NCI-H2196 treated with DMSO at 0.1 percent for 48 hours (cell line): ENCODE data around the gene EBF3.

Experiments
- DNase-seq: peaks from one replicate; lab custom pipeline; 2025; ENCODE audit not compliant: unreplicated experiment; lab: John Stamatoyannopoulos, UW

Gene EBF3

DNA sequence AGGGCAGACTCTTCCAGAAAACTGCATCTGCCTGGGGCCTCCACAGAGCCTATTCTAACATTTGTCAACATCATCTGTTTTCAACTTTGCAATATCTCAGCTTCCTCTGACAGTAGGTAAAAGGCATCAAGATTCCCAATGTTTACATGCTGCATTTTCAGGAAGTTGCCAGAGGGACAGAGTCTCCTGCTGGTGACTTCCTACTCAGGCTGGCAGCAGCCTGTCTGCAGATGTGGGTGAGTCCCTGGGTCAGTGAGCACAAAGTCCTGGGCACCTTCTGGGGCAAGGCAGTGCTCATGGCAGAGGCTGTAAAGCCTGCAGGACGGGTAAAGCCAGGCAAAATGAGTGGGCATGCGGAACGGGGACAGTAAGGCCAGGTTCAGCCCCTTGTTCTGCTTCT, 69.4 kb downstream of the EBF3 start:
- no peak for DNase-seq

DNA sequence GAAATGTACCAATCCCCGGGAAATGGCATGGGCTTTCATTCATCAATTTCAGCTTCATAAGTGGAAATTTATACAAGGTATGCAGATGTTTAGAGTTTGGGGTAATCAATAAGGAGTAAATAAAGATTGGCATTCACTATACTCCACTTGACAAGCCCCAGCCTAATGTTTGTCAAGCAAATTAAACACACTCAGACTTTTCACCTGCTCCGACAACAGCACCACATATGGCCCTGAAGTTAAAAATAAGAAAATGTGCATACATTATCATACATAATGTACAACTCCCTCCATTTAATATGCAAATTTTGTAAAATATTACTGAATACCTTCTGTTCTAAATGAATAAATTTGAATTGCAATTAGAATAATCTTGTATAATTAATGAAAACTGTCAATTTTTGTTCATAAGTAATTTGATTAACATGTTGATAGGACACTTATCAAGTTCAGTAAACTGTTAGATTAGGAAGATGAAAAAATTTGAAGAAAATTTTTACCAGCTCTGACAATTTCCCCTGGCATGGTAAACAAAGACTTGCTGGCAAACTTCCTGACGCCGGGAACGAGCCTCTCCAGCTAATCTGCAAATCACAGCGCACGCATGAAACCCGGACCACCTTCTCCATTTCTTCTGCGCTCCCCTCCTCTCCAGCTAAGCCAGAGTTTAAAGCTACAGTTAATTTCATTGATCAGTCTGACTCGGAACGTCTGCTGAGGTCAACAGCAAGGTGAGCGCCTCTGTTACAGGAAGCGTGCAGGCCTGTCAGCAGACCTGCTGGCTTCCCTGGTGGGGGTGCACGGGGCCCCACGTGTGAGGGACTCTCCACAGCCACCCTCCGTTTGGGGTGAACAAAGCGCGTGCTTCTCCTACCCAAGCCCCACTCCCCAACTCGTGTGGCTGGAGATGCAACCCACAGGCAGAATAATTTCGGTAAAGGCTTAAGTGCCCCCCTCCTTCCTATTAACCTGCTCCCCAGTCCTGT, 70.7 kb downstream of the EBF3 start:
- no peak for DNase-seq

DNA sequence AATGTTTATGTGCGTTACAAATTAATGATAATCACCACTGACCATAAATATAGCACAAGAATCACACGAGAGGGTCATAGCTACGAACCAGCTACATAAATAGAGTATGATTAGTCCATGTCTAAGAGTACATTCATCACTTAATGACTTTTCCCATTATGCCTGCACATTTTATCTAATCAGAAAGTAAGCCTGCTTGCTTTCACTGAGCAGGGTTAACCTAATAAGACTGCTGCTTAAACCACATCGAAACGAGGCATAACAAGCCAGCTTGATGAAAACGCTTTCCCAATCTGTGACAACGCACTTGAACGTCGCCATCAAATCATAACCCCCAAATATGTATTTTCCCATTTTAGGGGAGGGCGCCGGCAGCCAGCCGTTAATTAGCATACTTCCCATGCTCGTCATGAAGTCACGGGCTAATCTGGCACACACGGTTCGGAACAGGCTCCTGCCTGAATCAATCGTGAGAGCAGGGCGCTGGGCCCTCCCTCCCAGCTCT, 71.5 kb downstream of the EBF3 start:
- DNase-seq: no peak

DNA sequence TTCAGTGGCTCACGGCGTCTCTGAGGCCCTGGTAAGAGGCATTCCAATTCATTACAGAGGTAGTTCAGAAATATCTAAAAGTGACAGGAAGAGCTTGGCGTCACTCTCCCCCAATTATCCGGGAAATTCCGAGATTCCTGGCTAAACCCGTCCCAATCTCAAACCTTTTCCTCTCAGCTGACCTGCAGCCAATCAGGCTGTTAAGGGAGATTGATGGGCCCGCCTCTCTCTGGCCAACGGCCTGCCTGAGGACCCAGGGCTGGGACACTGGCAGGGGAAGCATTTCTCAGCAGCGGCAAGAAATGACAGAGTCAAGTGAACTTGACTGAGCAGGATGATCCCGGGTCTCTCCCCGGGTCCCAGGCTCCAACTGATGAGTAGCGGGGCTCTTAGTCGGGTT, 72.3 kb downstream of the EBF3 start:
- no peak for DNase-seq

DNA sequence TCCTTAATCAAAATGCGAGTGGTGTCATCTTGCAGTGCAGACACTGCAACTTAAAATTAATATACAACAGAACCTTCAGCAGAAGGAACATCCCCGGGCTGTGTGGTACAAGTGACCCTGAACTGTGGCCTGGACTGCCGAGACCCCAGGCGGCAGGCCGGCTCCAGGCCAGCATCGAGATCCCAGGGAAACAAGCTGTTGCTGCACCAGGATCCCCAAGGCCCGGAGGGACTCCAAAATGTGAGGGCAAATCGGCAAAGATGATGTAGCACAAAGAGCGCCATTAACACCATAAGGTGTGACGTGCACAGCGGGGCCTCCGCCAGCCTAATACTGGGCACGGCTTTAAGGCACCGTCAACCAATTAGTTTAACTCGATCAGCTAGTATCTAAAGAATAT, 73.9 kb downstream of the EBF3 start:
- no peak for DNase-seq

DNA sequence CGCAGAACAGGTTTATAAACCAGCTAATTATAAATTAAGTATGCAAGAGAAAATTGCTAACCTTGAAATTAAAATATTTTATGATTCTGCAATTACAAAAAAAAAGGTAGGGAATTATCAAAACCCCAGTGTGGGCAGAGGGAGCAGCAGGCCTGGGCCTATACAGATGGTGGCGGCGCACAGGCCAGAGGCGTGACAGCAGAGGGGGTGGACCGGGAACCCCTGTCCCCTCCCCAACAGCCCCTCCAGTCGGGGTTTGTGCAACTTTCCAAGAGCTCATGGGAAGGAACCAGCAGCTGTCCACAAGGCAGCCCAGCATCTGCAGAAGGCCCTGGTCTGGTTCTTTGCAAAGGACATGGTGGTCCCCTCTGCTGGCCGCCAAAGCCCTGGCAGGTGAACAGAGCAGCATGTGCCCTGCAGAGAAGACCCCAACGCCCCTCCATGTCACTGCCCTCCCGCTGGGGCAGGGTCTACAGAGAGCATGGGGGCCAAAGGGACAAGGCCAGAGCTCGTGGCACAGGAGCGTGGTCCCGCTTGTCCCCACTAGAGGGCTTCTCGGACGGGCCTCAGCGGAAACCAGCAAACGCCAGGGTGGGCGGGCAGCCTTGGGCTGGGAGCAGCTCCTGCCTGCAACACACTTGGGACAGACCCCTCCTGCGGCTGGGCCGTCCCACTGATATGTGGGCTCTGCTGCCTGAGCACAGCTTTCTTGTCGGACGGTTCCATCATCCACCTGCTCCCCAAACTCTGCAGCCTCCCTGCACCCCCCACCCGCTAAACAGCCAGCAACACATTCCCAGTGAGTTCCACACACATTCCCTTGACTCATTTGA, 75.1 kb downstream of the EBF3 start:
- no peak for DNase-seq

DNA sequence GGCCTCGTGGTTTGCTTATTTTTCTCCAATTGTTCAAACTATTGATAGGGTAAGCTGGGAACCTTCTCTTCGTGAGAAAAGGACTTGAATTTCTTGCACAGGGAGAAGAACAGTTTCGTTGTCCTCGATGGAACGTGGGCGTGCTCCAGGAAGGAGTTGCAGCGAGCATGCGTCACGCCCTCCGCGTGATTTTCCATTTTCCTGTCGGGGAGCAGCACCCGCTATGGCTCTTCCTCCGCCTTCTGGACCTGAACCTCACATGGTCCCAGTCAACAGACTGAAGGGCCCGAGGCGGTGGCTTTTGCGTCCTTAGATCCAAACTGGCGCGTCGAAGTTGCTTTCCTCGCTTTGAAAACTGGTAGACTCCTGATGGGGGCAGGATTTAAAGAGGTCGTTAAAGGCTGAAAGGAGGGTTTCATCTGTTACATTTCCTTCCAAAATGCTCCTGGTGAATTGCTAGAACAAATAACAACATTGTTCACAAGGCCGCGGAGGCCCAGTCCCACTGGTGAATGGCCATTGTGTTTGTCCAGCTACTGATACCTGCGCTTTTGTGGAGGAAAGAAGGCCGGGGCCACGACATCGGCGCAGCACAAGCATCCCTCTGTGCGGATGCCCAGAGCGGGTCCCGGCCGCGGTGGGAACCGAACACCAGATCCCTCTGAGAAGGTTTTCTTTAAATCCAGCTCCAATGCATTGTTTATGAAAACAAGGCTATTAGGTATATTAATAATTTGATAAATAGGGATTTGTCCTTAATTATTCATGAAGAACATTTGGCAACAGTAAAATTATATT, 75.9 kb downstream of the EBF3 start:
- DNase-seq: no peak

DNA sequence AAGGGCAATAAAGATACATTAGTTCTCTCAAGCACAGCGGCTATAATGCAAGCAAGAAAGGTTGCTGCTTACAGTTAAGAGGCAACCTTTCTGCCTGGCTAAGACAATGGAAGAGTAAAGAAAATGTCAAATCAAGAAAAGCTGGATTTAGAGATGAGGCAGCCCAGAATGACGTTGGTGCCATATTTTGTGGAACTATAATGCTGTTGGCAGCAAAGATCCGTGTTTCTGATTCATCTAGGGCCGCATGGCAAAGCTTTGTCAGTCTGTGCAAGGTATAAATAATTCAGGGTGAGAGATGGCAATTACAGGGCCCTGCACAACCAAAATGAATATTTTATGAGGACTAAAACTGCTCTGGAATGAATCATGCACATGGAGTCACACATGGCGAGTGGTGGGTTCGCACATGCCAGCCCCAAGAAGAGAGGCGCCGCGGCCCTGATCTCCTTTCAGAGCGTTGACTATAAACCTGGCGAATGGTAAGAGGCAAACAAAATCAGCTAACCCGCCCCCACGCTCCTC, 76.6 kb downstream of the EBF3 start:
- no peak for DNase-seq

DNA sequence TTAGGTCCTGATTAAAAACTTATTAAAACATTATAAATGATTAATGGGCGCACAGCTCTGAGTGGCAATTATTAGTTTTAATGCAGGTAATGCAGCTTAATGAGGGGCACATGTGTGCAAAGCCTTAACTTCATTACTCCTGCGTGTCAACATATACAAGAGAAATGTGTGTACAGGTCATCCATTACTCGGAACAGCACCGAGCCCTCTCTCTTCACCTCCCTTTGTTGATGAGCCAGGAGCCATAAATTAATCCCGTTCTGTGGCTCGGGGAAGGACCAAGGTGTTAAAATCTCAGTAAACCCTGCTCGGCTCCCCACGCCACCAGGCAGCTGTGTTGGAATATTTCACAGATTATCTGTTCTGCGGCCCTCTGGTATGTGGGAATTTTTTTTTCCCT, 77.8 kb downstream of the EBF3 start:
- DNase-seq: no peak

DNA sequence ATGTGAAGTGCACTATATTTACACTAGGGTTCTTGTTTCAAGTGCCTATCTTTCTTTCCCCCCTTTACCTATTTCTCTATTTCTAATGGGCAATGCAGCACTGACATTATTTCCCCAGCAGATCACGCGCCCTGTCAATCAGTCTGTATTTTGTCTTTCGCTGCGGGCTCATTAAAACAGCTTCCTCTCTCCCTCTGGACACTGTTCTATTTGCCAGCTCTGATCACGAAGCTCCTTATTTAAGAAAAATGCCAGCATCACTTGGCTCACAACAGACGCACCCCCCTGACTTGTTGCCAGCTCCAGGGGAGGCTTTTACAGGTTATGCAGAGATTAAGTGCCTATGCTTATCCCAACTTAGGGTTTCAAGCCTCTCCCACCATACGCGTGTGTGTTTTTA, 78.5 kb downstream of the EBF3 start:
- no peak for DNase-seq

DNA sequence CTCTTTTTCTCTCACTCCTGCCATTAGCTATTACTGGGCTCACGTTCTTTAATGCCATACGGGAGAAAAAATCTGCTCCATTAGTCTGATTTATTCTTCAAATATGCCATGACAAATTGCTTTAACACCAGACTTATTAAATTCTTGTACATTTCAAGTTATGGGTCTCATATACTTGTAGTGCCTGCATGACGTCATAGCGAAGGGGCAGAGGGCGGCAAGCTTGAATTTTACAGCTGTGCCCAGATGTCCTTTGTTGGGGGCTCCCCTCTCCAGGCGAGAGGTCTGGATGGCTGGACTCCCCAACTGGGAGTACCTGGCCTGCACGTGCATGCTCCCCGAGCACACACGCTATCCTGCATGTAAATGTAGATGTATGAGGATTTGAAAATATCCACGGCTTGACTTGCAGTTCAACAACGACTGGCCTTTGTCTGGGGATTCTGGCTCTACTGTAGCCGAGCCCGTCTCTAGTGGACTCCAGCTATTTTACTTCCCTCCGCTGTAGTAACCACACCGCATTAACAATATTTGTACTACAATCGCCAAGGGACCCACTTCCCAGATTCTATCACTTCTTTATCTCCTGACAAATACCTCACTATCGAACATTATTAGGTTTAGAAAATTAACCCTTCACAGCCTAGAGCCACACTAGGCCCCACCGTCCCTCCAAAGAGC, 79.5 kb downstream of the EBF3 start:
- no peak for DNase-seq

DNA sequence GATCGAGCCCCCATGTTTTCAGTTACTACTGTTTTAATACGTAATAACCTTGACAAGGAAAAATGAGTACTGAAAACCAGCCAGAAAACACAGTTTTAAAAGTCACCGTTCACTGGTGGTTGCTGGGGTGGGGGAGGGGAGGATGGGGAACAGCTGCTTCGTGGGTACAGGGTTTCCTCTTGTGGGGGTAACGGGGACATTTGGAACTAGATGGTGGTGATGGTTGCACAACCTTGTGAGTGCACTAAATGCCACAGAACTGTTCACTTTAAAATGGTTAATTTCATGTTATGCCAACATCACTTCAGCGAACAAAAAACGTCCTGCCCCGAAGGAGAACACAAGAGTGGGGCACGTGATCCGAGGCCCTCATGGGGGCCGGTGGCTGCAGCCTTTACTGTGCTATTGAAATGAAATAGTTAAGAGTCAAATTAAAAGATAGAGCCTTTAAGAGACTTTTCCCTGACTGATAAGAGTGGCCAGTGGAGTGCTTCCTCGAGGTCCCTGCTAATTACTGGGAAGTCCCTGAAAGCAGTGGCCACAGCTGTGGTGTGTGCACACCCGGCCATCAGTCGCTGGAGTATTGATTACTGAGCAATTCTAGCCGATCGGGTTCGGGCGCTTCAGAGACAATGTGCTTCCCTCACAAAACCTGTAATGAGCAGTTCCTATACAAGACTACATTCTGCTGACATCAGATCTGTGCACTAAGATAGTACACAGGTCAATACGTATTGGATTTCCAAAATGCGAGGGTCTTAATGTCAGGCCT, 80.3 kb downstream of the EBF3 start:
- DNase-seq: no peak

DNA sequence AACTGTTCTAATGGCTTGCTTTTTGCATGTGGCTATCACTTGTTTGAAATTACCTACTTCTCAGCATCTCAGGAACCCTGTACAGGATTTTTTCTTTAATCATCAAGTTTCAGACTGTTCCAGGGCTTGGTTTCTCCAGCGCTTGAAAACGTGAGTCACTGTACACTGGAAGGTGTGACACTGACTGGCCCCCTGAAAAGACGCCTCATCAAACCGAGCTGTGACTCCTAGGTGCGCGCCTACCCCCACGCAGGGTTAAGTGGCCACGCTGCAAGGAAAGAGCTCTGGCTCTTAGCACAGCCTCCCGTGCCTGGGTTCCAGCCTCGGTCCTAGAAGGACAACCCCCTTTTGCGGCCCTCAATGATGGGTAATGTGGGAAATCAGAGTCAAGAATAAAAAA, 81.0 kb downstream of the EBF3 start:
- no peak for DNase-seq

DNA sequence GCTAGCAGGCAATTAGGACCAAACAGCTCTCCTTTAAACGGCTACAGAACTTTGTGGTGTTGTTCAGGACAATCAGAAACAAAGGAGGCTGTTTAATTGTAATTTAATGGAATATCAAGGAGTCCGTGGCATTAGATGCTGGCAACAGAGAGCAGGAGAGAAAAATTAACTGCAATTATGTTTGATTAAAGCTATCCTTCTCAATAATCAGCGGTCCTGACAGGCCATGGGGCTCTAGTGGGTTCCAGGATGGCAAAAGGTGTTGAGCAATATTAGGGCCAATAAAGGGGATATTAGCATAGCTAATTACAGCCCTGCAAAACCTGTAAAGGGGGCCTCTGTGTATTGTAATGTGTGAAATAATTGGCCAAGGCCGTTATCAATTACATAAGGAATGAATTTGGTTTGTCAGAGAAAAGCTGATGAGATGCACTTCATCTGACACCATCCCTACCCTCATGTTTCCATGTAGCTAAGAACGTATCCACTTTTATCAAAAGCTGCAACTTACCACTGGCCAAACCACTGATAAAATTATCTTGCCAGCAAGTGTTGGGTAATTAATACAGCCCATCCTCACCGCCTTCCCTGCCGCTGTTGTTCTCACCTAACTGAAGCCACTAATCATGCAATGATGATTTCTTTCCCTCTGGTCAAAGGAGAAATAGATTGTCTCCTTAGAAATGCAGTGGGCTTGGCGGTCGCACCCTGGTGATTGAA, 81.6 kb downstream of the EBF3 start:
- DNase-seq: no peak

DNA sequence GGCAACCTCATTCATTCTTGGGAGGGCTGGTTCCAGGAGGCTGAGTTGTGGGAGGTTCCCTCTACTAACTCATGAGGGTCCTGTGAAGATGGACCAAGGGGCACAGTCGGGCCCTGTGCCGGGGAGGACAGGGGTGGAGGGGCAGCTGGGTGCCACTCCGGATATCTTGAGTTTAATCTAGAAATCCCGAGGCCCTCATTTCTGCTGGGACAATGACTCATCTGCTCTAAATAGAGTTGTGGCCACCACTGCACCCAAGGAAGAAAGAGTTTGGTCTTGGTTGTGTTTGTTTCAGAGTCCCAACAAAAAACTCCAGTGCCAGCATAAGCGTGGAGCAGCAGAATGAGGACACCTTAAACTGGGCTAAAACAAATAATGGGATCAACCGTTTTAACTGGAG, 82.4 kb downstream of the EBF3 start:
- DNase-seq: no peak

DNA sequence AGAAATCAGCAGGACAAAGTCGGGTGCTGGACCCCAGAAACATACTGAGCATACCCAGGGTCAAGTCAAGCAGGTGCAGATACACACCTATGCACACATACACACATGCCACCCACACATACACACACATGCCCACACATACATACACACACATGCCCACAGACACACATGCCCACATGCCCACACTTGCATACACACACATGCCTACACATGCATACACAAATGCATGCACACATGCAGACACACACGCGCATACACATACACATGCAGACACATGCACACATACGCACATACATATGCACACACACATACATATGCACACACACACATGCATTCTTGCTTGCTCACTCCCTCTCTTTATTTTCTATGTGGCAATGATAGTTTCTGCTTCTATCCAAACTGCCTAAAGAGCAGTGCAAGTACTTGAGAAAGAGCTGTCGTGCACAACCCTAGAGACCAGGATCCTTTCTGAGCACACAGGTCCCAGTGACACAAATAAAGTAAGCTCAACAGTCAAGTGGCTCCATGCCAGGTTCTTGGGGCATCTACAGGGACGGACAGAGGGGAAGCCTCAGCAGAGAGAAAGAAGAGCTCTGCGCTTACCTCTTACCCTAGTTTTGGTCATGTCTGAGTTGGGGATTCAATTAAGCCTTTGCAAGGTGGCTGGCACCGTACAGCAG, 83.7 kb downstream of the EBF3 start:
- no peak for DNase-seq

DNA sequence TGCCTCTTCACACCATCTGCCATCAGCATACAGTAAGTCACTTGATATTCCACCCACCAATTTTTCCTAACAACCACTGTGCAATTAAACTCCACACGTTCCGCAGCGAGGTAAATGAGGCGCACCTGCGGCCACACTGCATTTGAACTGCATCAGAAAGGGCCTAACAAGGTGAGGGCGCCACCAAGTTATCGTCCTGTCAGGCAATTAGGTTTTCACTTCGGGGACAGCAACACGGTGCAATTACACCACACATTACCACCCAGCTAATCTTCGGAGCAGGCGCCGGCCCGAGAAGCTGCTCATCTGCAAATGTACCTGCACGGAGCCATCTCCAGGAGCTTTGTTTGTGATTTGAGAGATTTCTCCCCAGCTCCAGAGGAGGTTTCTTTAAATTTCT, 84.4 kb downstream of the EBF3 start:
- DNase-seq: no peak

DNA sequence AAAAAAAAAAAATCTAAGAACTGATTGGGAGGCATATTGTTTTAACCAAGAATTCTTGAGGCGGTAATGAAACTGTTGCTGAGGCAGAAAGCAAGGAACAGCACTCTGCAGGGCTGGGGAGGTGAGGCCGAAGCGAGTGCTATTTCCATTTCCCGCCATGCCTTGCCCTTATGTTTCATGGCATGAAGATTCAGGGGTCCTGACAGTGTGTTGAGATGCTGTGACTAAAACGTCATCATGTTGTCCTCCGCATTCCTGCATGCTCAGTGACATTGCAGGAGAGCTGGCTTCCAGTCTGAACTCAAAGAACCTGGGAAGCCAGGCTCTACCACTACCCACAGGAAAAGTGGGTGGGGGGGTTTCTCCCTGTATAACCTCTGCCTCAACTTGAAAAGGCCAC, 85.2 kb downstream of the EBF3 start:
- no peak for DNase-seq
